HEK293T (cell line): ENCODE measurements around the gene COL23A1.

ENCODE experiments used
- CTCF ChIA-PET: fragments of 350-600 bp; formaldehyde crosslinking; extraction: SDS; loops from one replicate; lab custom pipeline; 2021; ENCODE audit warnings: antibody characterized with exemption, inconsistent platforms; lab: Yijun Ruan, JAX
- POLR2A ChIA-PET: fragments of 350-600 bp; formaldehyde crosslinking; extraction: SDS; loops from one replicate; lab custom pipeline; 2020; ENCODE audit warnings: antibody characterized with exemption, inconsistent platforms; lab: Yijun Ruan, JAX
- DNase-seq: peaks from one replicate; pipeline ENCODE4 v3.0.0; 2012; ENCODE audit warnings: mixed read lengths; ENCODE audit errors: extremely low spot score
- ARNT ChIP-seq: fragments of 450-650 bp; IDR thresholded peaks from 2 replicates; pipeline ENCODE4 v1.6.1; 2017; ENCODE audit warnings: mild to moderate bottlenecking
- BHLHE40 ChIP-seq: fragments of 450-650 bp; IDR thresholded peaks from 2 replicates; pipeline ENCODE4 v1.6.1; 2016; ENCODE audit warnings: mild to moderate bottlenecking, moderate library complexity, borderline replicate concordance
- CTBP1 ChIP-seq: fragments of 450-650 bp; IDR thresholded peaks from 2 replicates; pipeline ENCODE4 v1.6.1; 2016; ENCODE audit warnings: borderline replicate concordance
- ELF4 ChIP-seq: fragments of 450-650 bp; IDR thresholded peaks from 2 replicates; pipeline ENCODE4 v1.6.1; 2017; ENCODE audit warnings: antibody characterized with exemption
- FOXA1 ChIP-seq: fragments of 450-650 bp; IDR thresholded peaks from 2 replicates; pipeline ENCODE4 v1.6.1; 2016; ENCODE audit warnings: mild to moderate bottlenecking
- FOXK2 ChIP-seq: fragments of 450-650 bp; IDR thresholded peaks from 2 replicates; pipeline ENCODE4 v1.6.1; 2016; ENCODE audit warnings: mild to moderate bottlenecking
- FOXM1 ChIP-seq: fragments of 450-650 bp; IDR thresholded peaks from 2 replicates; pipeline ENCODE4 v1.6.1; 2017; ENCODE audit warnings: mild to moderate bottlenecking, borderline replicate concordance
- HDGF ChIP-seq: fragments of 450-650 bp; IDR thresholded peaks from 2 replicates; pipeline ENCODE4 v1.6.1; 2017; ENCODE audit warnings: antibody characterized with exemption, borderline replicate concordance
- L3MBTL2 ChIP-seq: fragments of 450-650 bp; conservative IDR thresholded peaks from 2 replicates; pipeline ENCODE4 v1.6.1; 2016; ENCODE audit warnings: mild to moderate bottlenecking
- LEF1 ChIP-seq: fragments of 450-650 bp; IDR thresholded peaks from 2 replicates; pipeline ENCODE4 v1.6.1; 2017; ENCODE audit warnings: mild to moderate bottlenecking, borderline replicate concordance
- NFRKB ChIP-seq: fragments of 450-650 bp; IDR thresholded peaks from 2 replicates; pipeline ENCODE4 v1.6.1; 2016; ENCODE audit warnings: mild to moderate bottlenecking, moderate library complexity
- SP1 ChIP-seq: fragments of 450-650 bp; IDR thresholded peaks from 2 replicates; pipeline ENCODE4 v1.6.1; 2017
- SUZ12 ChIP-seq: fragments of 450-650 bp; IDR thresholded peaks from 2 replicates; pipeline ENCODE4 v1.6.1; 2016; ENCODE audit warnings: mild to moderate bottlenecking
- TARDBP ChIP-seq: fragments of 450-650 bp; IDR thresholded peaks from 2 replicates; pipeline ENCODE4 v1.6.1; 2016
- ZNF384 ChIP-seq: fragments of 450-650 bp; IDR thresholded peaks from 2 replicates; pipeline ENCODE4 v1.6.1; 2016
- TF ChIP-seq, protein P1 (sequence below): fragments of 450-650 bp; IDR thresholded peaks from 2 replicates; pipeline ENCODE4 v1.6.1; 2016

COL23A1 gene

DNA sequence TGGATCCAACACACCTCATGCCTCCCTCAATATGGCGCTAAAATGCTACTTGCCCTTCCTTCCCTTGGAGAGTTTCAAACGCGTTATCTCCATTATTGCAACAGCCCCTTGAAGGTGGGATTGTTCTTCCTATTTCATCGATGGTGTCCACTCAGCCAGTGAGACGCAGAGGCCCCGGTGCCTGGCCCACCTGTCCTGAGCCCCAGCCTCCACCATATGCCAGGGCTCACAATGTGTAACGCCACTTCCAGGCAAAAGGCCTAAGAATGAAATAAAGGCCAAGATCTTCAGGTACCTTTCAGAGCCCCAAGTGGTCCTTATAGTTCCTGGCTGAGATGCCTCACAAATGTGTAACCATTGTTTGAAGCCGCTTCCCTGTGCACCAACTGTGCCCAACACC is 186.8 kb downstream of the COL23A1 start:
- ChIA-PET POLR2A (no interaction called here), CTCF (no interaction called here)
- DNase-seq, result no peak
- TF ChIP-seq ELF4, result no peak
- TF ChIP-seq SUZ12, result no peak
- TF ChIP-seq, protein P1, sequence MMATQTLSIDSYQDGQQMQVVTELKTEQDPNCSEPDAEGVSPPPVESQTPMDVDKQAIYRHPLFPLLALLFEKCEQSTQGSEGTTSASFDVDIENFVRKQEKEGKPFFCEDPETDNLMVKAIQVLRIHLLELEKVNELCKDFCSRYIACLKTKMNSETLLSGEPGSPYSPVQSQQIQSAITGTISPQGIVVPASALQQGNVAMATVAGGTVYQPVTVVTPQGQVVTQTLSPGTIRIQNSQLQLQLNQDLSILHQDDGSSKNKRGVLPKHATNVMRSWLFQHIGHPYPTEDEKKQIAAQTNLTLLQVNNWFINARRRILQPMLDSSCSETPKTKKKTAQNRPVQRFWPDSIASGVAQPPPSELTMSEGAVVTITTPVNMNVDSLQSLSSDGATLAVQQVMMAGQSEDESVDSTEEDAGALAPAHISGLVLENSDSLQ, result no peak
- no peak for TF ChIP-seq L3MBTL2
- no peak for TF ChIP-seq TARDBP
- TF ChIP-seq ARNT, result no peak
- TF ChIP-seq BHLHE40, result no peak
- no peak for TF ChIP-seq NFRKB
- no peak for TF ChIP-seq ZNF384
- TF ChIP-seq LEF1, result no peak
- TF ChIP-seq HDGF, result no peak
- TF ChIP-seq FOXA1, result no peak
- no peak for TF ChIP-seq FOXK2
- TF ChIP-seq SP1, result no peak
- no peak for TF ChIP-seq CTBP1
- no peak for TF ChIP-seq FOXM1

DNA sequence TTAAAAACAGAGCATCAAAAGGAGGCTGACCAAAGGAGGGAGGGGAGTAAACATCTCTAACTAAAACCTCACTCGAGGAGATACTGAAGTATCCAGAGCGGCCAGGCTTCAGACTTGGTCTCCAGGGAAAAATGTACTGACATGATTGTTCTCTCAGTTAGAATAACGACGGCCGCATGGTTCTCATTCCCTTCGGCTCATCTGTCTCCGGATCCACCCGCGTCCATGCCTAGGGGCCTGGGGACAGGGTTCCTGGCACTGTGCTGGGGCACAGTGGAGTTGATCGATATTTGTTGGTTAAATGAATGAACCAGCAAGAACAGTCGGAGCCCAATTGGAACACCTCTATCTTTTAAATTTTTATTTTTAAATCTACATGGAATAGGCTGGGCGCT is 190.5 kb downstream of the COL23A1 start:
- CTCF ChIA-PET, result interaction anchor here (0.9 kb wide), 1 partner anchor 120 kb away, joined by 5 read pairs; no protein-coding TSS in a partner anchor
- TF ChIP-seq TARDBP (no peak), ELF4 (no peak), HDGF (no peak), FOXA1 (no peak), BHLHE40 (no peak), LEF1 (no peak)
- POLR2A ChIA-PET, result no interaction called here
- no peak for DNase-seq

DNA sequence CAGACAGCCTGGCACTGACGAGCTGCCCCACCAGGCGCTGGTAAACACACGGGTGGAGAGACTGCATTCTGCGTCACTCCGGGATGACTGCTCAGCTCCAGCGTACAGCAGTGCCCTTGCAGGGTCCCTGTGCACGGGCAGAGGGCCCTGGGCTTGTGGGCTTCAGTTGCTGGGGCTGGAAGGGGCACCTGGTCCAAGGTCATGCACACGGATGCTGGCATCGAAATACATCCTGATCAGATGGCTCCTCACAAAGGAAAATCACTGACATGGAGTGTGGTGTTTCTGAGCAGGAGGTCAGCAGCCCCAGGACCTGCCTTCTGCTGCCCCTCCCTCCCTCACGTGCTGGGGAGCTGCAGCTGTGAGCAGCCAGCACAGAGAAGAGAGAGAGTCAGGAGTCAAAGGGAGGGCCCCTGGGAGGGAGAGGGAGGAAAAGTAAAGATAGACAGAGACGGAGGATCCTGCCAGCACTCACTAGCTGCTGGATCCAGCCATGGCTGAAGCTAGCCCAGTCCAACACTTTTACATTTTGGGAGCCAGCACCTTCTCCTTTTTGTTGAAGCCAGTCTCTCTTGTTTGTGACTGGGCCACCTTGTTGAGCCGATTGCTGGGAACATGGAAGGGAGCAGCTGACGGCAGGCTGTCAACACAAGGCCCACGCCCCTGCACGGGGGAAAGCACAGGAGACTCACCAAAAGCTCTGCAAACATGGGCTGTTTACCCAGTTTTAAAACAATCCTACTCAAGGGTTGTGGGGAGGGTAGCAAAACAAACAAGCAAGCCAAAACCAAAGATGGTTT is 191.1 kb downstream of the COL23A1 start:
- CTCF ChIA-PET, result interaction anchor here (0.9 kb wide), 1 partner anchor 120 kb away, joined by 5 read pairs; no protein-coding TSS in a partner anchor
- TF ChIP-seq SP1 (no peak), ELF4 (no peak), BHLHE40 (no peak), FOXA1 (no peak), SUZ12 (no peak), FOXM1 (no peak), LEF1 (no peak), TARDBP (no peak), L3MBTL2 (no peak), FOXK2 (no peak), ARNT (no peak), NFRKB (no peak), ZNF384 (no peak), HDGF (no peak), CTBP1 (no peak)
- TF ChIP-seq, protein P1, result no peak

DNA sequence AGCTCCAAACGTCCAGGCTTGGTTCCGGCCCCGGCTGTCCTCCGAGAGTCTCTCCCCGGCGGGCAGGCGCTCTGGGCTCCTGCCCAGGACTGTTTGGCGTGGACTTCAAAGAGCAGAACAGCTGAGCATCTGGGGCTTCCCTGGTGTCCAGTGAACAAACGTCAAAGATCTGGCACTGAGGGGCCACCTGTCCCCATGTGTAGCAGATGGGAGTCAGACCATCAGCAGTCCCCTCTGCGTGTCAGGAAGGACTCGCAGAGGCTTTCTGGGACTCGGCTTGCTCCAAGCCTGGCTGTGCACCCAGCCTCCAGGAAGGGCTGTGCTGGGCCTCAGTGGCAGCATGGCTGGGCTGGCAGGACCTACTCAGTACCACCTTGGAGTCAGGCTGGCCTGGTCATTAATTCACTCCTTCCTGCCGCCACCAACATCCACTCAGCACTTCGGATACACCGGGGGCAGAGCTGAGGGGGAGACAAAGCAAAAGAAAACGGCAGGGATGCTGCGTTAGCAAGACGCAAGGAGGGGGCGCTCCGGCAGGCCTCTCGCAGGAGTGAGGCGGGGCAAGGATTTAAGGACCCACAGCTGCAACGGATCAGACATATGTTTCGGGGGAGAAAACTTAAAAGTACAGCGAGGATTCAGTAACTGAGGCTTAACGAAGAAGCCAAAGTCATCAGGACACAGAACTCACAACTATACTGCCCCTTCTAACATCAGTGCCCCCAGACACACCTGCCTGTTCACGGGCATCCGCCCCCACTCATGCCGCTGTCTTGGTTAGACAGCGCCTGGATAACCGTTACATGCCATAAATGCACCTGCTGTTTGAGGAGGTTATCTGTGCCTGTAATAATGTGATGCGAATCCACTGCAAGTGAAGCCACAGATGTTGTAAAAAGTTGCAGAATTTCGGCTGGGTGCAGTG is 193.1 kb downstream of the COL23A1 start:
- TF ChIP-seq FOXK2, result no peak
- TF ChIP-seq ELF4, result no peak
- TF ChIP-seq BHLHE40, result no peak
- TF ChIP-seq NFRKB, result no peak
- no peak for TF ChIP-seq CTBP1
- TF ChIP-seq ARNT, result no peak
- TF ChIP-seq FOXA1, result no peak
- no peak for TF ChIP-seq TARDBP
- TF ChIP-seq SP1, result no peak
- TF ChIP-seq, protein P1, result no peak
- TF ChIP-seq FOXM1, result no peak
- ChIA-PET CTCF (no interaction called here), POLR2A (no interaction called here)
- DNase-seq, result no peak

More for the DNA sequence above, 191.1 kb downstream of the COL23A1 start:
- POLR2A ChIA-PET, result no interaction called here
- no peak for DNase-seq

DNA sequence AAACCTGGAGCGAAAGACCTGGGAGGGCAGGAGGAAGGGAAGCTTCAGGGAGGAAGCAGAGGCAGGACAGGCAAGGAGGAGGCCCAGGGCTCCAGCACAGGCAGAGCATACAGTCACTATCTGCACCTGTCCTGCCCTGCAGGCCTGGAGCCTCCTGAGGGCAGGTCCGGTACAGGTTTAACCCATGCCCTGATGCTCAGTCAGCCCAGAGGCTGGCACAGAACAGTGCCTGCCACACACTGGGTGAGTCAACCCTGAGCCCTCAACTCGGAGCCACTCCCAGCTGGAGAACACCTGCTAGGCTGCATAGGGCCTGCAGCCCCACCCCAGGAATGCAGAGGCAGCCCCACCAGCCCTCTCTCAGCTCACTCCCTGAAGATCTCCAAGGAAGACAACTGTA is 196.1 kb downstream of the COL23A1 start:
- DNase-seq, result no peak
- CTCF ChIA-PET, result no interaction called here
- TF ChIP-seq HDGF (no peak), SUZ12 (no peak), ARNT (no peak), BHLHE40 (no peak), FOXM1 (no peak), FOXA1 (no peak), ELF4 (no peak), ZNF384 (no peak), LEF1 (no peak)
- POLR2A ChIA-PET, result no interaction called here
